ENCODE results near the gene ASIC4. TPM values are rescaled to one million over a fixed set of nuclear protein-coding genes. Genes with fewer than 3 reads are reported as not detected.

ASIC4 gene
- total and polyA plus RNA-seq, 2 of the 8 experiments (the other 6 are each of a cell fraction or from before 2014, with no cell fraction given) = 0.12 to 0.22 TPM

GRCh38 chr2:219541611-219542180 lies 27.4 kb downstream of the ASIC4 start (continued):
- TF ChIP-seq CHD7 (IDR thresholded peaks at IDR 0.05; ENCODE audit: insufficient replicate concordance, low read length) (no peak), BCL11A (IDR thresholded peaks at IDR 0.05; ENCODE audit: low read depth in 2 of 2, low read length in 2 of 2) (no peak), SP2 (IDR thresholded peaks at IDR 0.05; ENCODE audit: low read length) (no peak), RNF2 (IDR thresholded peaks at IDR 0.05; ENCODE audit: borderline replicate concordance, low read depth, low read length, missing control alignments, poor library complexity, severe bottlenecking) (no peak)
- TF ChIP-seq, protein P1, sequence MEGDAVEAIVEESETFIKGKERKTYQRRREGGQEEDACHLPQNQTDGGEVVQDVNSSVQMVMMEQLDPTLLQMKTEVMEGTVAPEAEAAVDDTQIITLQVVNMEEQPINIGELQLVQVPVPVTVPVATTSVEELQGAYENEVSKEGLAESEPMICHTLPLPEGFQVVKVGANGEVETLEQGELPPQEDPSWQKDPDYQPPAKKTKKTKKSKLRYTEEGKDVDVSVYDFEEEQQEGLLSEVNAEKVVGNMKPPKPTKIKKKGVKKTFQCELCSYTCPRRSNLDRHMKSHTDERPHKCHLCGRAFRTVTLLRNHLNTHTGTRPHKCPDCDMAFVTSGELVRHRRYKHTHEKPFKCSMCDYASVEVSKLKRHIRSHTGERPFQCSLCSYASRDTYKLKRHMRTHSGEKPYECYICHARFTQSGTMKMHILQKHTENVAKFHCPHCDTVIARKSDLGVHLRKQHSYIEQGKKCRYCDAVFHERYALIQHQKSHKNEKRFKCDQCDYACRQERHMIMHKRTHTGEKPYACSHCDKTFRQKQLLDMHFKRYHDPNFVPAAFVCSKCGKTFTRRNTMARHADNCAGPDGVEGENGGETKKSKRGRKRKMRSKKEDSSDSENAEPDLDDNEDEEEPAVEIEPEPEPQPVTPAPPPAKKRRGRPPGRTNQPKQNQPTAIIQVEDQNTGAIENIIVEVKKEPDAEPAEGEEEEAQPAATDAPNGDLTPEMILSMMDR (IDR thresholded peaks at IDR 0.05; ENCODE audit: control extremely low read depth in 1 of 3, insufficient read depth in 1 of 3, low read depth in 1 of 3, low read length in 3 of 3) = peak in 2 of 3 experiments; percentile 80 to 81; a peak in 3 of 4 replicates
- TF ChIP-seq, protein P2, sequence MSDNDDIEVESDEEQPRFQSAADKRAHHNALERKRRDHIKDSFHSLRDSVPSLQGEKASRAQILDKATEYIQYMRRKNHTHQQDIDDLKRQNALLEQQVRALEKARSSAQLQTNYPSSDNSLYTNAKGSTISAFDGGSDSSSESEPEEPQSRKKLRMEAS (IDR thresholded peaks at IDR 0.05) = peak; percentile 93
